Measurements from ENCODE around the gene PRDM16.

Gene PRDM16

GRCh38 chr1:3298197-3298596 is 229.2 kb downstream of the PRDM16 start:
- no peaks in the 10 kb centered on the region for H3K9me3 ChIP-seq (ENCODE audit: insufficient read depth, low read length, severe bottlenecking)
- DNase-seq = no peak

GRCh38 chr1:3304246-3304645 is 235.2 kb downstream of the PRDM16 start:
- Histone ChIP-seq H3K4me2 (ENCODE audit: insufficient read depth, low read length) (no peak overlapping the region), H3K79me2 (ENCODE audit: insufficient read depth, low read length) (no peaks in the 10 kb centered on the region), H3K4me3 (ENCODE audit: low read depth in 1 of 2, low read length in 2 of 2) (no peak overlapping the region), H3K9ac (ENCODE audit: low read depth, low read length) (no peak overlapping the region), H3K27me3 (ENCODE audit: insufficient read depth, low read length, poor library complexity) (no peaks in the 10 kb centered on the region), H2AFZ (ENCODE audit: low read depth, low read length) (no peak overlapping the region), H3K9me3 (ENCODE audit: insufficient read depth, low read length, severe bottlenecking) (no peaks in the 10 kb centered on the region), H3K36me3 (ENCODE audit: insufficient read depth, low read length) (no peaks in the 10 kb centered on the region), H3K27ac (ENCODE audit: low read length) (no peak overlapping the region), H3K4me1 (ENCODE audit: insufficient read depth, low read length) (no peaks in the 10 kb centered on the region), H4K20me1 (ENCODE audit: insufficient read depth, low read length) (no peaks in the 10 kb centered on the region)
- DNase-seq (no peak), ATAC-seq (ENCODE audit: insufficient read depth, low read depth) (no peak)
- TF ChIP-seq, protein P1, sequence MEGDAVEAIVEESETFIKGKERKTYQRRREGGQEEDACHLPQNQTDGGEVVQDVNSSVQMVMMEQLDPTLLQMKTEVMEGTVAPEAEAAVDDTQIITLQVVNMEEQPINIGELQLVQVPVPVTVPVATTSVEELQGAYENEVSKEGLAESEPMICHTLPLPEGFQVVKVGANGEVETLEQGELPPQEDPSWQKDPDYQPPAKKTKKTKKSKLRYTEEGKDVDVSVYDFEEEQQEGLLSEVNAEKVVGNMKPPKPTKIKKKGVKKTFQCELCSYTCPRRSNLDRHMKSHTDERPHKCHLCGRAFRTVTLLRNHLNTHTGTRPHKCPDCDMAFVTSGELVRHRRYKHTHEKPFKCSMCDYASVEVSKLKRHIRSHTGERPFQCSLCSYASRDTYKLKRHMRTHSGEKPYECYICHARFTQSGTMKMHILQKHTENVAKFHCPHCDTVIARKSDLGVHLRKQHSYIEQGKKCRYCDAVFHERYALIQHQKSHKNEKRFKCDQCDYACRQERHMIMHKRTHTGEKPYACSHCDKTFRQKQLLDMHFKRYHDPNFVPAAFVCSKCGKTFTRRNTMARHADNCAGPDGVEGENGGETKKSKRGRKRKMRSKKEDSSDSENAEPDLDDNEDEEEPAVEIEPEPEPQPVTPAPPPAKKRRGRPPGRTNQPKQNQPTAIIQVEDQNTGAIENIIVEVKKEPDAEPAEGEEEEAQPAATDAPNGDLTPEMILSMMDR (IDR thresholded peaks at IDR 0.05; ENCODE audit: borderline replicate concordance, extremely low read depth, low read length, poor library complexity, severe bottlenecking) = no peak
- TF ChIP-seq EZH2 (IDR thresholded peaks at IDR 0.05; ENCODE audit: borderline replicate concordance, low read depth, low read length, severe bottlenecking) = no peak

More at GRCh38 chr1:3298197-3298596, 229.2 kb downstream of the PRDM16 start:
- no peaks in the 10 kb centered on the region for H3K36me3 ChIP-seq (ENCODE audit: insufficient read depth, low read length)
- no peak overlapping the region for H3K4me2 ChIP-seq (ENCODE audit: insufficient read depth, low read length)
- no peaks in the 10 kb centered on the region for H4K20me1 ChIP-seq (ENCODE audit: insufficient read depth, low read length)
- H2AFZ ChIP-seq (ENCODE audit: low read depth, low read length) = no peak overlapping the region
- H3K4me1 ChIP-seq (ENCODE audit: insufficient read depth, low read length) = no peaks in the 10 kb centered on the region
- no peak overlapping the region for H3K9ac ChIP-seq (ENCODE audit: low read depth, low read length)
- no peak for ATAC-seq (ENCODE audit: insufficient read depth, low read depth)
- TF ChIP-seq, protein P1 (IDR thresholded peaks at IDR 0.05; ENCODE audit: borderline replicate concordance, extremely low read depth, low read length, poor library complexity, severe bottlenecking) = no peak
- TF ChIP-seq EZH2 (IDR thresholded peaks at IDR 0.05; ENCODE audit: borderline replicate concordance, low read depth, low read length, severe bottlenecking) = no peak
- H3K4me3 ChIP-seq (ENCODE audit: low read depth in 1 of 2, low read length in 2 of 2) = no peak overlapping the region
- no peak overlapping the region for H3K27ac ChIP-seq (ENCODE audit: low read length)
- no peaks in the 10 kb centered on the region for H3K27me3 ChIP-seq (ENCODE audit: insufficient read depth, low read length, poor library complexity)
- H3K79me2 ChIP-seq (ENCODE audit: insufficient read depth, low read length) = no peaks in the 10 kb centered on the region

DNA sequence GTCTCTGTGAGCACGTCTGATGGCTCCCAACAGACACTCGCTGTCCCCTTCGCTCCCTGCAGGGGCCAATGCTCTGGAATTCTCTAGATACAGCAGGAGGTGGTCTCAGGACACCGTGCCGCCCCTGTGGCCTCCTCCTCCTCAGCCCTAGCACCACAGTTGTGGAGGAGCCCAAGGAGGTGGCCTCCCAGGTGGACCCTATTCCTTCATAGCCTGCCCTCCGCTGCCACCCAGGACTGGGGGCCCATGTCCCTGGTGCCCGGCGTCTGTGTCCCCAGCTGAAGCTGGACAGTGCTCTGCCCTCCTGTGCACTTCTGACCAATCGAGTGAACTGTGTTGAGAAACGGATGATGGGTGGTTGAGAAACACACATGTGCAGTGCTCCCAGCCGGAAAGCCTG is 235.7 kb downstream of the PRDM16 start:
- Histone ChIP-seq H3K27me3 (ENCODE audit: insufficient read depth, low read length, poor library complexity) (no peaks in the 10 kb centered on the region), H3K79me2 (ENCODE audit: insufficient read depth, low read length) (no peaks in the 10 kb centered on the region), H4K20me1 (ENCODE audit: insufficient read depth, low read length) (no peaks in the 10 kb centered on the region), H3K4me3 (ENCODE audit: low read depth in 1 of 2, low read length in 2 of 2) (no peak overlapping the region), H3K4me1 (ENCODE audit: insufficient read depth, low read length) (no peaks in the 10 kb centered on the region), H3K27ac (ENCODE audit: low read length) (no peak overlapping the region), H3K9ac (ENCODE audit: low read depth, low read length) (no peak overlapping the region), H2AFZ (ENCODE audit: low read depth, low read length) (no peak overlapping the region), H3K9me3 (ENCODE audit: insufficient read depth, low read length, severe bottlenecking) (no peaks in the 10 kb centered on the region), H3K36me3 (ENCODE audit: insufficient read depth, low read length) (no peaks in the 10 kb centered on the region), H3K4me2 (ENCODE audit: insufficient read depth, low read length) (no peak overlapping the region)
- TF ChIP-seq EZH2 (IDR thresholded peaks at IDR 0.05; ENCODE audit: borderline replicate concordance, low read depth, low read length, severe bottlenecking) = no peak
- TF ChIP-seq, protein P1 (IDR thresholded peaks at IDR 0.05; ENCODE audit: borderline replicate concordance, extremely low read depth, low read length, poor library complexity, severe bottlenecking) = no peak
- DNase-seq (no peak), ATAC-seq (ENCODE audit: insufficient read depth, low read depth) (no peak)

DNA sequence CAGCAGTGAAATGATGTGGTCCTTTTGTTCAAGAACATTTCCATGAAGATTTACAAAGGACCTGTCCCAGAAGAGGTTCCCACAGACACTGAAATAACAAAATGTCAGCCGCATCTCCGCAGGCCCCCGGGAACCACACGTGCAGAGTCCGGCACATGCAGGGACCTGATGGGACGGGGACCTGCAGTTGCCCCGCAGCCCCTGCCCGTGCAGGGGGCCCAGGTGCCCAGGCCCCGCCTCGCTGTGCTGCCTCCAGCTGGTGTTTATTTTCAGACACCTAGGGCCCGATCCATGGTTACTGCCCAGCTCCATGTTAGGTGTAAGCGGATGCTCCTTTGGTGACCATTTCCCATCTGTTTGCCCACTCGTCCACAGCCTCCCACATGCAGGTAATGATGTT is 236.2 kb downstream of the PRDM16 start:
- no peak overlapping the region for H3K4me3 ChIP-seq (ENCODE audit: low read depth in 1 of 2, low read length in 2 of 2)
- ATAC-seq (ENCODE audit: insufficient read depth, low read depth) (no peak), DNase-seq (no peak)
- TF ChIP-seq, protein P1 (IDR thresholded peaks at IDR 0.05; ENCODE audit: borderline replicate concordance, extremely low read depth, low read length, poor library complexity, severe bottlenecking) = no peak
- no peak for TF ChIP-seq EZH2 (IDR thresholded peaks at IDR 0.05; ENCODE audit: borderline replicate concordance, low read depth, low read length, severe bottlenecking)
- no peaks in the 10 kb centered on the region for H4K20me1 ChIP-seq (ENCODE audit: insufficient read depth, low read length)
- no peak overlapping the region for H3K9ac ChIP-seq (ENCODE audit: low read depth, low read length)
- H3K9me3 ChIP-seq (ENCODE audit: insufficient read depth, low read length, severe bottlenecking) = no peaks in the 10 kb centered on the region
- H3K36me3 ChIP-seq (ENCODE audit: insufficient read depth, low read length) = no peaks in the 10 kb centered on the region
- H3K27me3 ChIP-seq (ENCODE audit: insufficient read depth, low read length, poor library complexity) = no peaks in the 10 kb centered on the region
- no peak overlapping the region for H3K27ac ChIP-seq (ENCODE audit: low read length)
- H2AFZ ChIP-seq (ENCODE audit: low read depth, low read length) = no peak overlapping the region
- H3K79me2 ChIP-seq (ENCODE audit: insufficient read depth, low read length) = no peaks in the 10 kb centered on the region
- no peaks in the 10 kb centered on the region for H3K4me1 ChIP-seq (ENCODE audit: insufficient read depth, low read length)
- no peak overlapping the region for H3K4me2 ChIP-seq (ENCODE audit: insufficient read depth, low read length)
